ENCODE results near the gene GSK3B. TPM values are rescaled to one million over a fixed set of nuclear protein-coding genes. Genes with fewer than 3 reads are reported as not detected.

Gene GSK3B
- total and polyA plus RNA-seq, 2 experiments from 2014 or later, result 29.0 to 45.3 TPM

DNA sequence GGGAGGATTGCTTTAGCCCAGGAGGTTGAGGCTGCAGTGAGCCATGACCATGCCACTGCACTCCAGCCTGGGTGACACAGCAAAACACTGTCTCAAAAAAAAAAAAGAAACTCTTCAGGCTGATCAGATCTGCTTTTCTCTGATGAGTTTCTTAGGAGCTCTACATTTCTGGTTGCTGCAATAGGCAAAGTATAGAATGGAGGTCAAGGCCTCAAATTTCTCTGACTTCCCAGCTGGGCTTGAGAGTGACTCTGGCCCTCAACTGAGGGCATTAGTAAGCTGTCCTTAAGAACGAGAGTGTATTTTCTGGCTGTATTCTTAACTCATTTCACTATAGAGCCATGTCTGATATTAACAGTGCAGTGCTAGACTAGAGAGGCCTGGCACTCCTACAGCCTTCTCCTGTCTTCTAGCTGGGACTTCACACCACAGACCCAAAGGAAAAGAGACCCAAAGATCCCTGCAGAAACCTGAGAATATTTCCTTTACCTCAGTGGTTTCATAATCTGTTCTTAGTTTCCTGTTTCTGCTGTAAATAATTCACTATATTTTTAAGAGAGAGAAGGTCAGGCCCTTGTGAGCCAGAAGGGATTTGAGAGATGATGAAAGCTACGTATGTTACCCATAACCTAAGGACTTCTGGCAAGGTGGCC is 314.4 kb downstream of the GSK3B start:
- H3K4me1 ChIP-seq (ENCODE audit: insufficient read depth), result no peaks in the 10 kb centered on the region
- TF ChIP-seq EZH2phosphoT487 (IDR thresholded peaks at IDR 0.05; ENCODE audit: unreplicated experiment) (no peak), EZH2 (IDR thresholded peaks at IDR 0.05; ENCODE audit: low read depth, unreplicated experiment) (no peak), STAT1 (IDR thresholded peaks at IDR 0.05; ENCODE audit: unreplicated experiment) (no peak), NANOG (IDR thresholded peaks at IDR 0.05; ENCODE audit: borderline replicate concordance) (no peak)
- Mint-ChIP-seq H3K9me3 (no peaks in the 10 kb centered on the region; the same call in 2 of the 3 replicates), H3K4me3 (no peak overlapping the region), H3K4me1 (peaks cover 3% of the 10 kb centered on the region; the same call in 2 of the 3 replicates), H3K27ac (no peak overlapping the region), H3K27me3 (ENCODE audit: insufficient read depth, low read depth, poor library complexity) (peaks cover 2% of the 10 kb centered on the region), H3K36me3 (ENCODE audit: low read depth) (no peaks in the 10 kb centered on the region)
- no peak for ATAC-seq
- H3K27ac ChIP-seq (ENCODE audit: low read depth), result no peak overlapping the region
- no peak for DNase-seq (ENCODE audit: low spot score)
- H3K27me3 ChIP-seq (ENCODE audit: insufficient read depth), result no peaks in the 10 kb centered on the region
- H4K20me1 ChIP-seq (replicated peaks; ENCODE audit: insufficient read depth), result no peaks in the 10 kb centered on the region
- no peak overlapping the region for H3K4me2 ChIP-seq
- H3K79me2 ChIP-seq (replicated peaks; ENCODE audit: insufficient read depth), result no peaks in the 10 kb centered on the region
- H3F3A ChIP-seq (replicated peaks; ENCODE audit: low read depth), result no peaks in the 10 kb centered on the region
- no peak overlapping the region; the same call in 1 of the 2 replicates for H2AFZ ChIP-seq
- no peaks in the 10 kb centered on the region for H3K36me3 ChIP-seq (ENCODE audit: insufficient read depth)
- no peaks in the 10 kb centered on the region for H3K9me2 ChIP-seq (ENCODE audit: insufficient read depth)
- H3K4me3 ChIP-seq, result no peak overlapping the region

- Histone ChIP-seq H2AFZ (peak overlapping the region; percentile 69; the same call in 1 of the 2 replicates), H3K4me1 (ENCODE audit: insufficient read depth) (no peaks in the 10 kb centered on the region), H3K36me3 (ENCODE audit: insufficient read depth) (no peaks in the 10 kb centered on the region), H3K9me2 (ENCODE audit: insufficient read depth) (no peaks in the 10 kb centered on the region), H3K27me3 (ENCODE audit: insufficient read depth) (no peaks in the 10 kb centered on the region), H3K4me3 (no peak overlapping the region), H3K27ac (ENCODE audit: low read depth) (no peak overlapping the region), H3K4me2 (no peak overlapping the region), H3F3A (replicated peaks; ENCODE audit: low read depth) (no peaks in the 10 kb centered on the region), H3K79me2 (replicated peaks; ENCODE audit: insufficient read depth) (no peaks in the 10 kb centered on the region), H4K20me1 (replicated peaks; ENCODE audit: insufficient read depth) (no peaks in the 10 kb centered on the region)
- ATAC-seq, result no peak
- Mint-ChIP-seq H3K9me3 (no peaks in the 10 kb centered on the region; the same call in 2 of the 3 replicates), H3K4me3 (no peak overlapping the region), H3K36me3 (ENCODE audit: low read depth) (no peaks in the 10 kb centered on the region), H3K27me3 (ENCODE audit: insufficient read depth, low read depth, poor library complexity) (peaks cover 2% of the 10 kb centered on the region), H3K27ac (no peak overlapping the region), H3K4me1 (peaks cover 10% of the 10 kb centered on the region; the same call in 2 of the 3 replicates)
- no peak for DNase-seq (ENCODE audit: low spot score)
- TF ChIP-seq CREB1 (CRISPR knock-in tag; IDR thresholded peaks at IDR 0.05; ENCODE audit: low read depth), result no peak
- TF ChIP-seq POLR2AphosphoS5 (IDR thresholded peaks at IDR 0.05; ENCODE audit: low read depth), result no peak
- TF ChIP-seq, protein P1, sequence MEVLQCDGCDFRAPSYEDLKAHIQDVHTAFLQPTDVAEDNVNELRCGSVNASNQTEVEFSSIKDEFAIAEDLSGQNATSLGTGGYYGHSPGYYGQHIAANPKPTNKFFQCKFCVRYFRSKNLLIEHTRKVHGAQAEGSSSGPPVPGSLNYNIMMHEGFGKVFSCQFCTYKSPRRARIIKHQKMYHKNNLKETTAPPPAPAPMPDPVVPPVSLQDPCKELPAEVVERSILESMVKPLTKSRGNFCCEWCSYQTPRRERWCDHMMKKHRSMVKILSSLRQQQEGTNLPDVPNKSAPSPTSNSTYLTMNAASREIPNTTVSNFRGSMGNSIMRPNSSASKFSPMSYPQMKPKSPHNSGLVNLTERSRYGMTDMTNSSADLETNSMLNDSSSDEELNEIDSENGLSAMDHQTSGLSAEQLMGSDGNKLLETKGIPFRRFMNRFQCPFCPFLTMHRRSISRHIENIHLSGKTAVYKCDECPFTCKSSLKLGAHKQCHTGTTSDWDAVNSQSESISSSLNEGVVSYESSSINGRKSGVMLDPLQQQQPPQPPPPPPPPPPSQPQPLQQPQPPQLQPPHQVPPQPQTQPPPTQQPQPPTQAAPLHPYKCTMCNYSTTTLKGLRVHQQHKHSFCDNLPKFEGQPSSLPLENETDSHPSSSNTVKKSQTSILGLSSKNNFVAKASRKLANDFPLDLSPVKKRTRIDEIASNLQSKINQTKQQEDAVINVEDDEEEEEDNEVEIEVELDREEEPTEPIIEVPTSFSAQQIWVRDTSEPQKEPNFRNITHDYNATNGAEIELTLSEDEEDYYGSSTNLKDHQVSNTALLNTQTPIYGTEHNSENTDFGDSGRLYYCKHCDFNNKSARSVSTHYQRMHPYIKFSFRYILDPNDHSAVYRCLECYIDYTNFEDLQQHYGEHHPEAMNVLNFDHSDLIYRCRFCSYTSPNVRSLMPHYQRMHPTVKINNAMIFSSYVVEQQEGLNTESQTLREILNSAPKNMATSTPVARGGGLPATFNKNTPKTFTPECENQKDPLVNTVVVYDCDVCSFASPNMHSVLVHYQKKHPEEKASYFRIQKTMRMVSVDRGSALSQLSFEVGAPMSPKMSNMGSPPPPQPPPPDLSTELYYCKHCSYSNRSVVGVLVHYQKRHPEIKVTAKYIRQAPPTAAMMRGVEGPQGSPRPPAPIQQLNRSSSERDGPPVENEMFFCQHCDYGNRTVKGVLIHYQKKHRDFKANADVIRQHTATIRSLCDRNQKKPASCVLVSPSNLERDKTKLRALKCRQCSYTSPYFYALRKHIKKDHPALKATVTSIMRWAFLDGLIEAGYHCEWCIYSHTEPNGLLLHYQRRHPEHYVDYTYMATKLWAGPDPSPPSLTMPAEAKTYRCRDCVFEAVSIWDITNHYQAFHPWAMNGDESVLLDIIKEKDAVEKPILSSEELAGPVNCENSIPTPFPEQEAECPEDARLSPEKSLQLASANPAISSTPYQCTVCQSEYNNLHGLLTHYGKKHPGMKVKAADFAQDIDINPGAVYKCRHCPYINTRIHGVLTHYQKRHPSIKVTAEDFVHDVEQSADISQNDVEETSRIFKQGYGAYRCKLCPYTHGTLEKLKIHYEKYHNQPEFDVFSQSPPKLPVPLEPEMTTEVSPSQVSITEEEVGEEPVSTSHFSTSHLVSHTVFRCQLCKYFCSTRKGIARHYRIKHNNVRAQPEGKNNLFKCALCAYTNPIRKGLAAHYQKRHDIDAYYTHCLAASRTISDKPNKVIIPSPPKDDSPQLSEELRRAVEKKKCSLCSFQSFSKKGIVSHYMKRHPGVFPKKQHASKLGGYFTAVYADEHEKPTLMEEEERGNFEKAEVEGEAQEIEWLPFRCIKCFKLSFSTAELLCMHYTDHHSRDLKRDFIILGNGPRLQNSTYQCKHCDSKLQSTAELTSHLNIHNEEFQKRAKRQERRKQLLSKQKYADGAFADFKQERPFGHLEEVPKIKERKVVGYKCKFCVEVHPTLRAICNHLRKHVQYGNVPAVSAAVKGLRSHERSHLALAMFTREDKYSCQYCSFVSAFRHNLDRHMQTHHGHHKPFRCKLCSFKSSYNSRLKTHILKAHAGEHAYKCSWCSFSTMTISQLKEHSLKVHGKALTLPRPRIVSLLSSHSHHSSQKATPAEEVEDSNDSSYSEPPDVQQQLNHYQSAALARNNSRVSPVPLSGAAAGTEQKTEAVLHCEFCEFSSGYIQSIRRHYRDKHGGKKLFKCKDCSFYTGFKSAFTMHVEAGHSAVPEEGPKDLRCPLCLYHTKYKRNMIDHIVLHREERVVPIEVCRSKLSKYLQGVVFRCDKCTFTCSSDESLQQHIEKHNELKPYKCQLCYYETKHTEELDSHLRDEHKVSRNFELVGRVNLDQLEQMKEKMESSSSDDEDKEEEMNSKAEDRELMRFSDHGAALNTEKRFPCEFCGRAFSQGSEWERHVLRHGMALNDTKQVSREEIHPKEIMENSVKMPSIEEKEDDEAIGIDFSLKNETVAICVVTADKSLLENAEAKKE (CRISPR knock-in tag; IDR thresholded peaks at IDR 0.05), result no peak
- no peak for TF ChIP-seq EZH2 (IDR thresholded peaks at IDR 0.05; ENCODE audit: low read depth, unreplicated experiment)
- TF ChIP-seq ZNF114 (CRISPR knock-in tag; IDR thresholded peaks at IDR 0.05), result no peak
- no peak for TF ChIP-seq JUNB (IDR thresholded peaks at IDR 0.05; ENCODE audit: unreplicated experiment)
- TF ChIP-seq, protein P2, sequence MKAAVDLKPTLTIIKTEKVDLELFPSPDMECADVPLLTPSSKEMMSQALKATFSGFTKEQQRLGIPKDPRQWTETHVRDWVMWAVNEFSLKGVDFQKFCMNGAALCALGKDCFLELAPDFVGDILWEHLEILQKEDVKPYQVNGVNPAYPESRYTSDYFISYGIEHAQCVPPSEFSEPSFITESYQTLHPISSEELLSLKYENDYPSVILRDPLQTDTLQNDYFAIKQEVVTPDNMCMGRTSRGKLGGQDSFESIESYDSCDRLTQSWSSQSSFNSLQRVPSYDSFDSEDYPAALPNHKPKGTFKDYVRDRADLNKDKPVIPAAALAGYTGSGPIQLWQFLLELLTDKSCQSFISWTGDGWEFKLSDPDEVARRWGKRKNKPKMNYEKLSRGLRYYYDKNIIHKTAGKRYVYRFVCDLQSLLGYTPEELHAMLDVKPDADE (IDR thresholded peaks at IDR 0.05), result no peak
- TF ChIP-seq NANOG (IDR thresholded peaks at IDR 0.05; ENCODE audit: borderline replicate concordance), result no peak
- TF ChIP-seq ZNF331 (CRISPR knock-in tag; IDR thresholded peaks at IDR 0.05; ENCODE audit: low read depth), result no peak
- TF ChIP-seq EZH2phosphoT487 (IDR thresholded peaks at IDR 0.05; ENCODE audit: unreplicated experiment), result no peak
Measured at GRCh38 chr3:119778811-119779210, 315.4 kb downstream of the GSK3B start.

All from GM23338 (cell line).